Activated CD8-positive, alpha-beta memory T cell treated with anti-CD3 and anti-CD28 coated beads, Interleukin-2, amount 50 U/mL, for 4 hours (primary cell): ENCODE results near the gene JDP2.

Source experiments
- DNase-seq: peaks from one replicate; pipeline ENCODE4 v3.0.0-alpha.2; 2020

The JDP2 gene

DNA sequence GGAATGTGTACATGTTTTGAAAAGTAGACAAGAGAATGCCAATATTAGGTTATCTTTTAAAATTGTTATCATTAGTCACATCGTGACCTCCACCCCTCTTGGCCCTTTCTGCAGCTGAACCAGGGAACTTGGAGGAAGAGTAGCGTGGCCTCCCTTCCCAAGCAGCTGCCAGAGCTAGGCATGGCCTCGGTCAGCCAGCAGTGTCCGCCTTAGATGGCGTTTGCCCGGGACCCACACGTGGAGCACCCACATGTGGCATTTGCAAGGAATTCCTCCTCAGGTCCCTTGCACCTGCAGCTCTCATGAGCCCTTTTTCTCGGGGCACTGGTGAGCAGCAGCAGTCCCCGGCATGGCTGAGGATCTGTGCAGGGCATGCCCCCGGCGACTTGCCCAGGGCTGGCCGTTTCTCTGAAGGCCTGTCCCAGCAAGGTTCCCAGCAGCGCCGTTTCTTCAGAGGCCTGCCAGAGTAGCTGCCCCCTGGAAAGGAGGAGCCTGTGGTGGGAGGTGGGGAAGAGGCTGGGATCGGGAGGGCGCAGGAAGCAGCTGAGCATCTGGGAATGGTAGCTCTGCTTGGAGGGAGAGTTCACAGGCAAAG lies 10.8 kb downstream of the JDP2 start:
- DNase-seq, result no peak

DNA sequence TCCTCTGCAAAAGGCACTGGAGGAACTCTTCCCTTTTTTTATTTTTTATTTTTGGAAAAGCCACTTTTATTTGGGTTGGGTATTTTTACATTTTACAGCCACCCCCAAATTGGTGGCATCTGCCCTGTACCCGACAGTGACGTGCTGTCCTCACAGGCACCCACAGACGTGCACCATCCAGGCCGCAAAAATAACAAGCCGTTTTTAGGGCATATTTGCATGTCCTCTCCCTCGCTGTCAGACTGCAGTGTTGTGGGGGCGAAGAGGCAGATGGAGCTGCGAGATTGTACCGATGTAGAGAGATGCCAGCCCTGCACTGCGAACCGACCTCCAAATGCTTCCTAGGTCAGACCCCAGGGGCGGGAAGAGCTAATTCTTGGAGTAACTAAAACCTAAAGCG lies 12.2 kb downstream of the JDP2 start:
- no peak for DNase-seq

DNA sequence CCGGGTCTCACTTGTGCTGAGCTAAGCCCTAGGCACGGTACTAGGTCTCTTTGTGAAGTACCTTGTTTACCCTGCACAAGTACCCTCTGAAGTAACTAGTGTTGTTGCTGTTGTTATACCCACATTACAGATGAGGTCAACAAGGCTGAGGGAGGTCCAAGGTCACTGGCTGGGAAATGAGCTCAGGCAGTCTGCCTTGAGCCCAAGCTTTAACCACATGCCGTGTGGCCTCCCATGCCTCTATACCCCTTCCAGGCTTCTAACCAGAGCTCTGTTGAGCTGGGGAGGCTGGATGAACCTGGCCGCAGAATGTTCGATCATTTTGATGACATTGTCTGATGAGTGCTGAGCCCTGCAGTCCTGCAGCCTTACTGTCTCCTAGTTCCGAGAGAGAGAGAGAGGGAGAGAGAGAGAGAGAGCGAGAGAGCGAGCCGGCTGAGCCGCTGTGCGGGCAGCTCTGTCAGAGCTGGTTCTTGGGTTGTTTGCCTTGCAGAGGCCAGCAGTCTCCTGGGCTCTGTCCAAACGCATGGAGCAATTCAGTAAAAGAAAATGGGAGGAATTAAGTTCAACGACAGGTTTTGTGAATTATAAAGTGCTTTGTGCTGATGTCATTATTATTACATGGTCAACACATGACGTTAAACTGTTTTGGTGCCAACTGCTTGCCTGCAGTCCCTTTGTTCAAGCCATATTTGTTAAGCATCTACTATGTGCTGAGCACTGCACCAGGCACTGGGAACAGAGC lies 13.1 kb downstream of the JDP2 start:
- no peak for DNase-seq

DNA sequence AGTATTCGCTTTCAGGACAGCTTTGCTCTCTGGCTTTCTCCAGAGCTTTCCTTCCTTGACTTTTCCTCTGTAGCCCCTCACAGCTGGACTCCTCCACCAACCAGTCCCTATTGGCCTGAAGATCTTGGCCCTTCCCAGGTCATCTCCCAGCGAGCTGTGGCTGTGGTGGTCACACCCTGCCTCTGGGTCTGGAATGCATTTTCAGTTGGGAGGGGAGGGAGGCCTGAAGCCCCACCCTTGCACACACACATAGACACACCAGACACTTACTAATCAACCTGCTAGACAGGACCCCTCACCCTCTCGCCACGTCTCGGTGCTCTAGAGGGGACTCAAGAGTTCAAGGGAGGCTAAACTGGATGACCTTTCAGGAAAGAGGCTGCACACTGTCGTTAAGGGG lies 13.9 kb downstream of the JDP2 start:
- DNase-seq, result no peak

DNA sequence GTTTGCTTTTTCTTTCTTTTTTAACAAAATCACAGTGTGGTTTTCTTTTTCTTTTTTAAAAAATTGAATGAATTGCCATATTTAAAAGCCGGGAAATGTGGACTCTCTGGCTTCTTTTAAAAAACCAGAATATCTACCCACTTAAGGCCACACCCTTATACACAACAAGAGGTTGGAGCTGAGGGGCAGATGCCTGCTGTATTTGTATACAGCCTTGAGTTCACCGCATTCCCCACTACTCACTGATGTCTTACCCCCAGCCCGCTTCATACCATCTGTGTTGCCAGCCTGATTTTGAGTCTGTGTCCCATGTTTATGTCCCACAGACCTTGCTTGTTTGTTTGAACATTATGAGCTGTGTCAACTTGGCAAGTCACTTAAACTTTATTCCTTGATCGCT lies 14.3 kb downstream of the JDP2 start:
- DNase-seq, result no peak

DNA sequence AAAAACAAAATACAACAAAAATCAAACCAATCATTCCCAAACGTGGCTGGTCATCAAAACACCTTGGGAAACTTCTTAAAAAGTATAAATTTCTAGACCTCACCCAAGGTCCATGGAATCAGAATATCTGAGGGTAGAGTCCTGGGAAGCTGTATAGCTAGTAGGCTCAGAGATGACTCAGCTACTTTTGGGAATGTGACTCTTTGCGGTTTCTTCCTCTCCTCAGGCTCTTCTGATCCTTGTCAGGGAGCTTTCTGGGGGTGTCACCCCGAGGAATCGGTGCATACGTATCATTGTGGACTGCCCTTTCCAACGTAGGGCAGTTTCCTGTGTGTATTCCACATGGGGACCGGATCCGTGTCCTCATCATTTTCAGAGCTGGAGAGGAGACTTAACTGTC lies 14.8 kb downstream of the JDP2 start:
- no peak for DNase-seq

DNA sequence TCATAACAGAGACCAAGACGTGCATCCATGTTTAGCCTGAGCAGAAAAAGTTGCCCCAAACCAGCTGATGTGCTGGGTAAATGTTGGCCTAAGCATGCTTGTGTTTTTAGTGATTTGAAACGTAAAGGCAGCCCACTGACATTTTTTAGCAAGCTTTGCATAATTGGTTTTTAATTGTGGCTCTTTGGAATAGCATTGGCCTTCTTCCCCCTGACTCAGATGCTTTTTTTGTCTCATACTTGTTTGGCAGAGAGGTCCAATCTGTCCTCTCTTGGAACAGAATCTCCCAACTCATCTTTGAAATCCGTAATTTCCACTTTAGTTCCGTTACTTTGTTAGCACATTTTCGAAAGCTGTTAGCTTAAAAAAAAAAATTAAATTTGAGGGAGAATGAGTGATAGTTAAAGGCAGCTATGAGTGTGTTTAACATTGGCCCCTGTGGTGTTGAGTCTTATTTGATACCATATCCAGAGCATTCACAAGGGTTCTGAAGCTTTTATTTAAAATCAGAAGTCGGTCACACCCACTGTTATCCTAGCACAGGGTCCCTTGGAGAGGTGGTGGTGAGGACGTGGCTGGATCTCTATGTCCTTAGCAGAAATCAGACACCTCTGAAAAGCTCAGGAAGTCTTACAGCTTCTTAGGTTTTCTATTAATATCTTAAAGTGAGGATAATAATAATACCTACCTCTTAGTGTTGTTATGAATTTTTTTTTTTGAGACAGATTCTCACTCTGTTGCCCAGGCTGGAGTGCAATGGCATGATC lies 15.6 kb downstream of the JDP2 start:
- no peak for DNase-seq

DNA sequence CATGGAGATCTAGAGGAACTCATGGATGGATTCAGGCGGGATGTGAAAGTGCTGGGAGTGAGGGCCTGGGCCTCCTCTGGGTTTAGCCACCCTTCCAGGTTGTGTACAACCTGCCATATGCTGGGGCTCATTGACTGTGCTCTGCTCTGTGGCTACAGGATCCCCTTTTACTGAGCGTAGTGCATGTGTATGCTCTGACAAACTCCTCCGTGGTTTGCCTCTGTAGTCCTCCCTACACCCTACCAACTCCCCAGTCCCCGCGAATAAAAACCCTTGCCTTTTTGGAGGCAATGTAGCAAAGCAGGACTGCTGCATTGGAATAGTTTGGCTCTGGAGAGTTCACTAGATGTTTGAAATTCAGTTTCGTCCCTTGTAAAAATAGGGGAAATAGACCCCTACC lies 17.4 kb downstream of the JDP2 start:
- DNase-seq, result no peak

DNA sequence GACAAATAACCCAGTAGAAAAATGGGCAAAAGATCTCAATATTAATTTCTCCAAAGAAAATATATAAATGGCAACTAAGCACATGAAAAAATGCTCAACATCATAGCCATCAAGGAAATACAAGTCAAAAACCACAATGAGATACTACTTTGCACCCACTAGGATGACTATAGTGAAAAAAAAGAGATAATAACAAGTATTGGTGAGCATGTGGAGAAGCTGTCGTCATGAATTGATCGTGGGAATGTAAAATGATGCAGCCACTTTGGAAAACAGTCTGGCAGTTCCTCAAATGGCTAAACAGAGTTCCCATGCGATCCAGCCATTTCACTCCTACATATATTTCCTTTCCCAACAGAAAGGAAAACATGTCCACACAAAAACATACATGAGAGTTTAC lies 18.1 kb downstream of the JDP2 start:
- DNase-seq, result no peak

DNA sequence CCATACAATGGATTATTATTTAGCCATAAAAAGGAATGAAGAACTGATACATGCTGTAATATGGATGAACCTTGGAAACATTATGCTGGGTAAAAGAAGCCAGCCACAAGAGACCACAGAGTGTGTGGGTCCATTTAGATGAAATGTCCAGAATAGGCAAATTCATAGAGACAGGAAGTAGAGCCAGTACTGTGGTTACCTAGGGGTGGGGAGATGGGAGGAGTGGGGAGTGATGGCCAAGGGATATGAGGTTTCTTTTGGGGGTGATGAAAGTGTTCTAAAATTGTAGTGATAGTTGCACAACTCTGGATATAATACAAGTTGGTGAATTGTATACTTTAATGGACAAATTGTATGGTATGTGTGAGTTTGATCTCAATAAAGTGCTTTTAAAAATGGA lies 18.6 kb downstream of the JDP2 start:
- no peak for DNase-seq

DNA sequence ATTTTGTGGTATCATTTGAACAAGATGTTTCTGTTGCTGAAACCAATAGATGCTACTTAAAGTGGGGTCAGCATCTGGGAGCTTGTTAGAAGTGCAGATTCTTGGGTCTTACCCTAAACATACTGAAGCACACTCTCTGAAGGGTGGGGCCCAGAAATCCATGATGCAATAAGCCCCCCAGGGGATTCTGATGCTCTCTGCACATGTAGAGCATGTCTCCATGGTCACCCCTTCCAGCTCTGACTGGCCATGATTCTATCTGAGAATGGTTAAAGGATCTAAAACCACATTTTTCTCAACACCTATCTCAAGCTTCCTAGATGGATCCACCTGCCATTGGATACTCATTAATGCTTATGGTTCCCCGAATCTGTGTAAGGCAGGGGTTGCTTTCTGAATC lies 20.4 kb downstream of the JDP2 start:
- DNase-seq, result no peak

DNA sequence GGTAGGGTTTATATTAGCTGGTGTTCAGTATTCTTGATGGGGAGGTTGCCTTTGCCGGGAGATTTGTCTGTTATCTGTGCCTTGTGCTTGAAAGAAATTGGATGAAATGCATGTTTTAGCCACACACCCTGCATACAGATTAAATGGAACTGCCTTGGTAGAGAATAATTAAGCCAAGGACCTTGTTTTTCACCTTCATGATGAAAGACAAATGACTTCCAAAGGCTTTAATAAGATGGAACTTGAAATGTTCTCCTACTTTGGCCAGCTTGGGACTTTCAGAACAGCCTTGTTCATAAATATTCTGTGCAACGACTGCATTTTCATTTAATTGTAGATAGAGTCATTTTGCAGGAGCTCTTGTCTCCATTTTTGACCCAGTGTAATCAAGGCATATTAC lies 21.2 kb downstream of the JDP2 start:
- no peak for DNase-seq

DNA sequence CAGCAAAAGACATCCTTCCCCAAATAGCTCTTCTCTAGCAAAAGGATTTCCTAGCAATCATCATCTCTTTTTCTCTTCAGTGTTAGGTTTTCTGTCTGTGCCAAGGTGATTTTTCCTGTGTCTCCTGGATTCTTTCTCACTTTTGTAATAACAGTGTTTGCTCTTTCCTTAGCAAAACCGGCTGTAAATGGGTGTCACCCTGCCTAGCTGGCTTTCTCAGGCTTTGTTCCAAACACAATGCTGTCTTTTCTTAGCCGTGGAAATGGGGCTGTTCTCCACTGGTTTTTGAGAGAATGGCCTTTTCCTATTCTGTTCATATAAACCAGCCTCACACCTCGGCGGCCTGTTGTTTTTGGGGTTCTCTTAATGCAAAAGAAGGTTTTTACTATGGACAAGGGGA lies 21.9 kb downstream of the JDP2 start:
- DNase-seq, result no peak

DNA sequence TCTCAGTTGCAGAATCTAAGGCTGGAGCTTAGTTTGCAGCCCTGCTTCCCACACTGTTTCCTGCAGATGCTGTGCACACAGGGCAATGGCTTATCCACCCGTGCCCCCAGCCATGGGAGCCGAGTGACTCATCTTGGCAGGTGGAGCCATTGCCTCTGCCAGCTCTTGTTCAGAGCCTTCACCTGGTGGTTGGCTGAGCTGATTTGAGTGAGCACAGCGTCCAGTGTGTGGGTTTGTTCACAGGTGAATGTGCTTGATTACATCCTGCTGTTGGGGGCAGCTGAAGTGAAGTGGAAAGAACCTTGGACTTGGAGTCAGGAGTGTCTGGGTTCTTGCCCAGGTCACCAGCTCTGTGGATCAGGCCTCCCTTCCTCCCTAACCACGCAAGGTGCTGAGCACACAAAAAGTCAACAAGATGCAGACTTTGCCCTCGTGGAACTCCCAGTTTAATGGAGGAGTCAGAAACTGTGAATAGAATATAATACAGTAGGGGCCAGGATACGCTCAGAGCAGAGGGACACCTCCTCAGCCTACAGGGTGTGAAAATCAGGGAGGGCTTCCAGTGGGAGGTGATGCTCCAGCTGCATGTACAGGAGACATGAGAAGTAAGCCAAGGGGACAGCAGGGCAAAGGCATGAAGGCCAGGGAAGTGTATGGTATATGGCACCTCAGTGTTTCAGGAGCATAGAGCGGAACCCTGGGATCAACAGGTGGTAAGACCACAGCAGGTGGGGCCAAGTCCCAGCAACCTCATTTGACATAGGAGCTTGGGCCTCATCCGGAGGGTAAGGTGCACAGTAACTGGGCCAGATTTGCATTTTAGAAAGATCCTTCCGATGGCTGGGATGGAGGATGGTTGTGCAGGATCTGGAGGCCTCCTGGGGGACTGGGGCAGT lies 22.8 kb downstream of the JDP2 start:
- no peak for DNase-seq

DNA sequence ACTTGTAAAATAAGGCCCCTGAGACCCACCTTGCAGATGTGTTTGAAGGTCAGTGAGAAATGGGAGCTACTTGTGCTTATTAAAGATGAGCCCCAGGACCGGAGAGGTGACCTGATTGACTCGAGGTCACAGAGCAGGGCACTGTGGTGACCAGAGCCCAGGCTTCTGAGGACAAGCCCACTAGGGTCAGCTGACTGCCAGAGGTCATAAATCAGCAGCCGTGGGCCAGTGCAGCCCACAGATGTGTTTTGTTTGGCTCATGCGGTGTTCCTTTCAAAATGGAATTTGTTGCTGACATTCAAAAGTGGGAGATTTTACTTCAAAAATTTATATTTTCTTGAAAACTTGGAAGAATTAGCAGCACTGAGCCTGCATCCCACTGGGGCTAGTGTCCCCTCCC lies 24.5 kb downstream of the JDP2 start:
- no peak for DNase-seq

DNA sequence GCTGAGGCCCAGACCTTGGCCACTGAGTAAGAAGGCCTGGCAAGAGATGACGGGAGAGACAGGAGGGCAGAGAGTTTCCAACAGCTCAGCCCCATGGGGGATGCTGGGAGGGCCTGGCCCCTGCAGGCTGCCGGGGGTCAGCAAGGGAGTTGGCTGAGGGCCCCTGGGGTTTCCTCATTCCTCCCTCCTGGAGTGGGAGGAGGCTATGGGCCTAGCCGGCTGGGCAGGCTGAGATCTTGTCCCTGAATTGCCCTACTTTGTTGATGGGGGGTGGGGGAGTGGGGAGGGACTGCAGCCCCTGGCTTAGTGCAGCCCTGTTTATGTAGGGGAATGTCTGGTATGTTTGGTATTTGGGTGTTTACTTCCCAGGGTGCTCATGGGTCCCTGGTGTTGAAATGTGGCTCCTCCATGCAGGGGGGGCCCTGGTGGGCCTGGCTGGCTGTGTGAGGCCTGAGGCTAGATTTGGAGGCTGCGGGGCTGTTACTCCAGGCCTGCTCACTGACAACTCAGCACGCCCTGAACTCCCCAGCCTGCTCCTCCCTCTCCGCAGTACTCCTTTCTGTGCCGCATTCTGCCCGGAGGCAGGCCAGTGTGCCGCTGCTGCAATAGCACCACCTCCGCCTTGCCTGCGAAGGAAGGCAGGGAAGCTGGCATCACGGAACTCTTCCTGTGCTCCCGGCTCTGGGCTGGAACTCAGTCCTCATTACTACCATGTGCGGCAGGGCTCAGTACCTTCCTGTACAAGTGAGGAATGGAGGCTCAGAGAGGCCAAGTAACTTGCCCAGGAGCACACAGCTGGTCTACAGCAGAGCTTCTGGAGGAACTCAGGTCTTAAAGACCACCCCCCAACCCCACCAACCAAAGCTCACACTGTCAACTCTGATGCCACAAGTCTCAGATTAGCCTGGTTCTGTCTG lies 25.3 kb downstream of the JDP2 start:
- DNase-seq, result no peak

DNA sequence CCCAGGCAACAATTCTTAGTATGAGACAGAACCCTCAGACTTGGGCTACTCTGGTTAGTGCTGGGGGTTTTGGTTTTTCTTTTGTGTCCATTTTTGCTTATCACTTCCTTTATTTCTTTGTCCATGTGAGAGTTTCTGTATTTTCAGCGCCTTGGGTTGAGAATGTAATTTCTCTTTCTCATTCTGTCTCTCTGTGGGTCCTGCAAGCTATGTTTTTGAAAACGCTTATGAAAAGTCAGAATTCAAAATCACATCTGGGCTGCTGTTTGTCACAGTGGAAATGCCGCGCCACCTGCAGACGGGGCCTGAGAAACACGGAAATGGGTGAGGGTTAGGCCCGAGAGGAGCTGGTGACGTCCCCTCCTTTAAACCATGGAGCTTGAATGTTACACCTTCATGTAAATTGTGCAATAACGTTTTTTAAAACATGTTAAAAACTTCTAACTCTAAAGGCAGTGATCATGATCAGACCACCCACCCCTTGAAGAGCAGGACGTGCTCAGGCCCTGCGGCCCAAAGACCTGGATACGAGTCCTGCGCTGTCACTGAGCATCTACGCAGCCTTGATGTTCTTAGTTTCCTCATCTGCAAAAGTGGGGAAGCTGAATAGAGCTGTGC lies 26.1 kb downstream of the JDP2 start:
- DNase-seq, result no peak

DNA sequence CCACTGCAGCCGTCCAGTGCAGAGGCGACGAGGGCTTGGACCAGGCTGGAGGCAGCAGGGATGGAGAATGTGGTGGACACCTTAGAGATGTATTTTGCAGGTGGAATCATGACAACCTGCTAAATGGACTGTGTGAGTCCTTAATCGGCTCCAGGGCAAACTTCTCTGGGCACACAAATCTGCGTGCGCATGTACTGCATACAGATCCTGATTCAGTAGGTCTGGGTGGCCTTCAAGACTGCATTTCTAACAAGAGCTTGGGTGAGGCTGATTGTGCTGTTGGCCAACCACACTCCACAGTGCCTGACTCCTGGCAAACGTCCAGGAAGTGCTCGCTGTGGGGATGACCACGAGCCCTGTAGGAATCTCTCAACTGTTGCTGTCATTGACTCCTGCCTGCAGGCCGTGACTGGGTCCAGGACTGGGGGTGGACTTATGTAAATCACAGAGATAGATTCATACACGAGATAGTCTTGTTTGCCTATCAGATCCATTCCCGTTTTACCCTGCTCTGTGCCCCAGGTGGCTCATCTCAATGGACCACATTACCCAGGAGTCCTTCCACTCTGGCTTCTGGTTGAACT lies 27.2 kb downstream of the JDP2 start:
- no peak for DNase-seq

DNA sequence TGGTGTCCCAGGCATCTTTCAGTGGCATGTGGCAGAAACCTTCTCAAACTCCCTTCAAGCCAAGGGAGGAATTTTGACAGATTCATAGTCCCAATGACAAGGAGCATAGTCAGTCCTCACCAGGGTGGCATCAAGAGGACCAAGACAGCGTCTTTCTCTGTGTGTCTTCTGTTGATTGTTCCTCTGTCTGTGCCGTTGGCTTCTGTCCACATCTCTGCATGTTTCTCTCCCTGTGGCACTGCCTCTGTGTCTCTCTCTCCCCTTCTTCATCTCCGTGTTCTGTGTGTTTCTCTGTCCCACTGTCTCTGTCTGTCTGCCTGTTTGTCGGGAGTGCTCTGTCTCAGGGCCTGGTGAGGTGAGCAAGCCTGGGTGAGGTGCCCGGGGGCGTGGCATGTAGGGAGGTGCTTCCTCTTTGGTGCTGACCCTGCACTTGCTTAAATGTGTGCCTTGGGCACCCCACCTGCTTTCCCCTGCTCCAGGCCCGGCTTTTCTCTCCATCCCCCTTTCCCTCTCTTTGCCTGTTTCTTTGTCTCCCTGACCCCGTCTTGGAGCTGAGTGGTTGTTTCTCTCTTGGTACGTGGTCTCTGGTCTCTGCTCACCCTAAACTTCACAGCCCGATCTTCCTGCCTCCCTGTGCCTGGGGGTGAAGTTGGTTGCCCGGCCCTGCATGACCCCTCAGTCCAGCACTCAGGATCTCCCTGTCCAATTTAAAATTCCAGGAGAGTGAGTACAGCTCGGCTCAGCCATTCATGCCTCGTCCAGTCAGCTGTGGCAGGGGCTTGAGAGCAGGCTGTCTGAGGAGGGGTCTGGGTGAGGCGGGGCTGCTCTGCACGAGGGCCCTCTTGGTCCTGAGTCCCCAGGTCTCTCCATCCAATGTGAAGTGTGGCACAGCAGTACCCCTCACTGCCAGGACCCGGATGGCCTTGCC lies 28.5 kb downstream of the JDP2 start:
- DNase-seq, result no peak

DNA sequence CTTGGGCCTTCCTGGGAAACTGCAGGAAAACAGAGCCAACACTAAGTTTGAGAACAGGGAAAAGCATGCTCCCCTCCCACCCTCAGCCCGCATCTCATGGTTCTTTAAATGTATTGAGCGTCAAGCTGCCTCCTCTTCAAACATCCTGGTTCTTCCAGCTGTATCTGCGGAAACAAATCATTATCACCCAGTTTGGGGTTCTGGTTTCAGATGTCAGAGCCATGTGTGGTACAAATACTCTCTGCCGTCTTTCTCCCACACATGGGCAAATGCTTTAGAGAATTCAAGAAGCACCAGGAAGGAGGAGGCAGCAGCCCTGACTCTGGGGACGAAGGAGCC lies 29.1 kb downstream of the JDP2 start:
- no peak for DNase-seq
